Measurements from ENCODE around the gene KIAA0040.
"Not testable (repeated sequence)": the region's sequence is repeated elsewhere in the genome, so short reads cannot be mapped to it uniquely, and the experiment has no call there.

The KIAA0040 gene

DNA sequence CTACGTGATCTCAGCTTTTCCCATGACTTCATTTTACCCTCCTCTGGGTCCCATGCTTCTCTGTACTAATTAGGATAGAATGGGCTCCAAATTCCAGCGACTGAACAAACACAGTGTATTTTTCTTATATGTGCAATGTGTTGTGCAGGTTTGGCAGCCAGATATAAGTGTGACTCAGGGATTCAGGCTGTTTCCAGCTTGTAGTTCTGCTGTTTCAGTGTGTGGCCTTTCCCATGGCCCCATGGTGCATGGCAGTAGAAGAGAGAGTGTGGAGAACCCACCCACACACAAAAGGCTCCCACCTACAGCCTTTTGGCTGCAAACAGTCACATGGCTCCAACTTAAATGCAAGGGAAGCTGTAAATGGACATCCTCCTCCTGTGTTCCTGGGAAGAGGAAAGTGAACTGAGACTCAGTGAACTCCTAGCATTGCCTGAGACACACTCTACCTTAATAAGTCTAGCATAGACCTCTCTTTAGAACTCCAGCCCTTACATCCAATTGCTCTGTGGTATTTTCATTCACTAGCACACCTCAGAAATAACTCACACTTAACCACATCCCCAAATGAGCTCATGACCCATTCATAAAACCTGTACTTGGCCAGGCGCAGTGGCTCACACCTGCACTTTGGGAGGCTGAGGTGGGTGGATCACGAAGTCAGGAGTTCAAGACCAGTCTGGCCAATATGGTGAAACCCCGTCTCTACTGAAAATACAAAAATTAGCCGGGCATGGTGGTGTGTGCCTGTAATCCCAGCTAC, 58.7 kb downstream of the KIAA0040 start:
- DNase-seq, result no peak

DNA sequence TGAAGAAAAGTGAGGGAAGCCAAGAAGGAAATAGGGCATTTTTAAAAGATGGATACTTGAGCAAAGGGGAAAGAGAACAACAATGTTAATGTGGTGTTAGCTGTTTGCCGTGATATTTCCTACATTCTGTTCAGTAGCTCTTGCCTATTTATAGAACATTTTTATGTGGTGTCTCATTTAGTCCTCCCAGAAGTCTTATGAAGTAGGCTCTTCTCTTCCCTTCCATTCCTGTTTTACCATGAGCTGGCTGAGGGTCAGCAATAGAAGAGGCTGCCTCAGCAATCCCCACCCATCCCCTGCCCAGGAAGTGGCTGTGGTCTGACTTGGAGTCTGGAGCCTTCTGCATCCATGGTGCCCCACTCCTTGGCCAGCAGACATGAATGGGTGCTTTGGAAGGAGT, 60.1 kb downstream of the KIAA0040 start:
- DNase-seq, result no peak

GRCh38 chr1:175131095-175131494, 61.5 kb downstream of the KIAA0040 start:
- no peak for DNase-seq

- DNase-seq, result no peak
Observed at GRCh38 chr1:175130649-175131045, 61.9 kb downstream of the KIAA0040 start.

DNA sequence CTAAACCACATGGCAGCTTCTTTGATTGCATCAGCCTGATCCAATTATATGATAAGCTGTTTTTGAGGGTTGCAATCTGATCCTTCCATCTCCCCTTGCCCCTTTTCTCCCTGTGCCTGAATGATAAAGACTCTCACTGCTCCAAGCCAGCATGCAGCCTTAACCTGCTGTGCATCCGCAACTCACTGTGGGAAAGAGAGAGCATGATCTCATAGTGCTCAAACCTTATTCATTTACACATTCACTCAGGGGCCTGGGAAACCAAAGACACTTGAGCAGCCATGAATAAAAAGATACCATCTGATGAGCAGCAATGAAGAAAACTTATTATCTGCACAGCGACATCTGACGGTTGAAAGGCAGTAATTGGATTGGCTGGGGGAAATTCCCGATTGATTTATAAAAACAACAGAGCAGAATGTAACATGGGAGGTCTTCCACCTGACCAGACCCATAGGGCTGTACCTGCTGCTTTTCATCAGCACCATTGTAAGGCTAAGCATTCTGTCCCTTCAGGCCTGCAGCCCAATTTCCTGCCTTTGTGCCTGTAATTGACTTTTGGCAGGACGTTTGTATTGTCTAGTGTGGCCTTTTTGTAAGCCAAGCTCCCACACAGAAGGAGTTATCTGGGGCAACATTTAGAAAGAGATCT, 62.5 kb downstream of the KIAA0040 start:
- DNase-seq, result peak; percentile 72

DNA sequence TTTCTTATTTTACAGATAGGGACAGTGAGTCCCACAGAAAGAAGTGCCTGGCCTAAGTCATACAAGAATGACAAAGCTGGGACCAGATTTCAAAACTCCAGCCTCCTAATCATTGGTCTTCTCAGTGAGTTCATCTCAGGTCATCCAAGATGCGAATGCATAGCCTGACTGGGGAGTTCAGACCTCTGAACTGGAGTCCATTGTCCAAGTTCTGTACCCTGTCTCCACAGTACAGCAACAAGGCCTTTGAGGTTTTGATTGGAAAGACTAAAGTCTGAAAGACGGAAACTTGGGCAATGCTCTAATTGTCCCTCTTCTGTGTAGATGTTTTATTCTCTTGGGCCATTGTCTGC, 63.0 kb downstream of the KIAA0040 start:
- no peak for DNase-seq

DNA sequence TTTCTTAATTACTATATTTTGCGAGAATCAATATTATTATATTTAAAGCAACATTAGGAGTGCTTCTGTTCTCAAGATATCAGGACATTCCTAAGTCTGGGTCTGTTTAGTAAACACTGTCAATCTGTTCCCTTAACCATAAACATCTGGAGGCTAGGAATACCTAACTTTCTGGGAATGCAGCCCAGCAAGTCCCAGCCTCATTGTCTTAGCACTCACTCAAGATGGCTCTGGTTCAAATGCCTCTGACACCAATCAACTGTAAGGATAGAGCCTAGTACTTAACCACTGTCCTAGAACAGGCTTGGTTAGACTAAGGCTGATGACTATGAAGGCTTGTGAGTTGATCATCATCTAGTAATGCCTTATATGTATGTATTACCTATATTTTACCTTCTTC, 63.4 kb downstream of the KIAA0040 start:
- DNase-seq, result no peak

GRCh38 chr1:175128523-175128922, 64.1 kb downstream of the KIAA0040 start:
- no peak for DNase-seq

GRCh38 chr1:175127565-175127964, 65.0 kb downstream of the KIAA0040 start:
- DNase-seq, result no peak

DNA sequence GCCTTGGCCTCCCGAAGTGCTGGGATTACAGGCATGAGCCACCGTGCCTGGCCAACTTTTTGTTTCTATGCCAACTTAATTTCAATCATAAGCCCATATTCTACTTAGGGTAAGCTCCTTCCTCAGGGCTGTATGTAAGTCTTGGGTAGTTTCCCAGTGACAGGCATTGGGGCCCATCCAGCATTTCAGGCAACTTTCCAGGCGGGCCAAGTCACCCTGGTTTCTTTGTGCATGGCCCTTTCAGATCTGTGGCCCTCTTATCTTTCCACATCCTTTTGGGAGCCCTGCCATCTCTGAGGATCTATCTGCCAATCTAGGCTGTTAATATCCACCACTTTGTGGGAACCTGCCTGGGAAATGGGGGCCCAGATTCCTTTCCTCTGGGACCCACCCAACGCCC, 66.2 kb downstream of the KIAA0040 start:
- DNase-seq, result no peak

- DNase-seq, result peak; percentile 67
Observed at GRCh38 chr1:175124861-175125260, 67.7 kb downstream of the KIAA0040 start.

- no peak for DNase-seq
Observed at GRCh38 chr1:175120511-175120910, 72.1 kb downstream of the KIAA0040 start.

DNA sequence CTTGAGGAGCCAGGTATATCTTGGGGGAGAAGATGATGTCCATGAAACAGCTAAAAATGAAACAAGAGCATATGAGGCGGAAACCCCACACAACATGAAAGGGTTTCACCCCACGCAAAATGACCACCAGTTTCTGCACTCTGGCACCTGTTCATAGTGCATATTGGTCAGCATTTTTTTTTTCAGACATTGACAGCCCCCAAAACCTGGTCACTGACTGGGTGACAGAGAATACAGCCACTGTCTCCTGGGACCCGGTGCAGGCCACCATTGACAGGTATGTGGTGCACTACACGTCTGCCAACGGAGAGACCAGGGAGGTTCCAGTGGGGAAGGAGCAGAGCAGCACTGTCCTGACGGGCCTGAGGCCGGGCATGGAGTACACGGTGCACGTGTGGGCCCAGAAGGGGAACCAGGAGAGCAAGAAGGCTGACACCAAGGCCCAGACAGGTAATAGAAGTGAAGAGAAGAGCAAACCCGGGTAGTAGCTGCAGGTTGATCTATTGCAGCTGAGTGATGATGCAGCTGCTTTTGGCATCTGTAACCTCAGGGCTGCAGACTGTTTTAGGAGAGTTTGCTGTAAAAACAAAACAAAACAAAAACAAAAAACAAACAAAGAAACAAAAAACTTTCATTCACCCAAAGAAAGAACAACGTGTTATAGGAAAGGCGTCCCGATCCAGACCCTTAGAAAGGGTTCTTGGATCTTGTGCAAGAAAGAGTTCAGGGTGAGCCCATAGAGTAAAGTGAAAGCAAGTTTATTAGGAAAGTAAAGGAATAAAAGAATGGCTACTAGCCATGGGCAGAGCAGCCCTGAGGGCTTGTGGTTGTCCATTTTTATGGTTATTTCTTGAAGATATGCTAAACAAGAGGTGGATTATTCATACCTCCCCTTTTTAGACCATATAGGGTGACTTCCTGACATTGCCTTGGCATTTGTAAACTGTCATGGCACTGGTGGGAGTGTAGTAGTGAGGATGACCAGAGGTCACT, 73.9 kb downstream of the KIAA0040 start:
- DNase-seq, result no peak

DNA sequence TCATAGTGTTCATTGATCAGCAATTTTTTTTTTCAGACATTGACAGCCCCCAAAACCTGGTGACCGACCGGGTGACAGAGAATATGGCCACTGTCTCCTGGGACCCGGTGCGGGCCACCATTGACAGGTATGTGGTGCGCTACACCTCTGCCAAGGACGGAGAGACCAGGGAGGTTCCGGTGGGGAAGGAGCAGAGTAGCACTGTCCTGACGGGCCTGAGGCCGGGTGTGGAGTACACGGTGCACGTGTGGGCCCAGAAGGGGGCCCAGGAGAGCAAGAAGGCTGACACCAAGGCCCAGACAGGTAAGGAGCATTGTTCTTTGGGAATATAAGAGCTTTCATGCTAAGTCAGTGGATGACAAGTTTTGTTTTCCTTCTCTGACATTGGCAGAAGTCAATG, 75.7 kb downstream of the KIAA0040 start:
- DNase-seq, result no peak

- no peak for DNase-seq
Observed at GRCh38 chr1:175116210-175116798, 76.3 kb downstream of the KIAA0040 start.

DNA sequence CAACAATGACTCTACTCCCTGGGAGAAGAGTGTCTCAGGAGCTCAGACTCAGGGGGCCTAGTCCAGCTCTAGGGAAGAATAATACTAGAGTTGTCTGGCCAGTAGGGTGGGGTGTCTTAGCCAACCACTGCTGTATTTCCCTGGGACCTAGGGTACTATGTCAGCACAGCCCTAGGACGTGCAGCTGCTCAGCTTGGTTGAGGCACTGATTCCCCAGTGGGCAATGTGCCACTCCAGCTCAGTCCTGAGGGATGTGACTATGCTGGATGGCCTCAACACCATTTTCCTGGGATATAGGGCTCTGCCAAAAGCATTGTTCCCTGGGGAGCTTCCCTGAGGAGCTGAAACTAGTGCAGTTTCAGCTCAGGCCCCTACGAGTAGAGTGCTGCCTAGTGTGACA, 77.6 kb downstream of the KIAA0040 start:
- DNase-seq, result no peak

GRCh38 chr1:175108331-175108820, 84.2 kb downstream of the KIAA0040 start:
- not testable (repeated sequence) for DNase-seq
